NCI-H82 (cell line): ENCODE measurements around the gene CEBPZOS.
A peak's percentile ranks its signal among the peaks of the same experiment; 100 is the strongest.

Experiments used
- DNase-seq: peaks from one replicate; lab custom pipeline; 2025; lab: John Stamatoyannopoulos, UW

CEBPZOS gene

DNA sequence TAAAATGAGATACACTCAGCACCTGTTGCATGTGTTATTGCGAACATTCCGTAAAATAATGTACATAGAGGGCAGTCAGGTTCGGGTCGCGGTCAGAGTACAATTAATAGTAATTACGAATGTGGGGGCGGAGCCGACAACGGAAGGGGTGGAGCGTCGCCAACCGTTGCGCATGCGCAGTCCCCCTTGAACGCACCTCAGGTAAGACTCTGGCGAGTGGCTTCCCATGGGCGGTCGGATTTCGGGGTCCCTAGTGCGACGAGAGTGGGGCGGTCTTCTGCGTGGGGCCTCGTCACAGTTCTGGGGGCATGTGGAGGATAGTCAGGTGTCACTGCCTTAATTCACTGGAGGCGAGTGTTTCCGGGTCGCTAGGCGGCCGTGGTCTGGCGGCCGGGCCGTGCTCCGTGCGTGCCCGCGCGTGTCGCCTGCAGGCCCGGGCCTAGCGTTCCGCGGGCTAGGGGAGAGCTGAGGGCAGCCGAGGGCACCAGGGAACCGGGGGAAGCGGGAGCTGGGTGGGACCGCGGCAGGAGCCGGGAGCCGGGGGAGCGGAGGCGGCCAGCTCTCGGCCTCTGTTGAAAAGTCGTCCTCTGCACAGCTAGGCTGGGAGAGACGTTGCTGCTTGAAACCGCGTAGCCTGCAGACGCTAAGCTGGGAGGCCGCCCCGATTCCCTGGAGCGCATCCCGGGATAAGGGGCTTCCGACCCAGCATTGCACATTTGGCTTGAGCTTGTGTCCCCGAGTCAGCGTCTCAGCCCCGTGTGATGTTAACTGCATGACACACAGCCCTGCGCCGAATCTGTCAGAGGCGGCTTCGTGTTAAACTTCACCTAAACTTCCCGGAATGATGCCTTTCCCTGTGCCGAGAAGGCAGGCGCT lies at the start of gene CEBPZOS:
CEBPZOS (plus strand) TSS at position 177 of the 876 bp plus-strand sequence. CDS start 3,209 bp downstream, outside the sequence.
- peak; percentile 80 for DNase-seq

GRCh38 chr2:37148325-37148724 lies 48.0 kb upstream of the CEBPZOS start:
- DNase-seq, result no peak

- DNase-seq, result no peak
Measured at GRCh38 chr2:37149626-37150322, 46.5 kb upstream of the CEBPZOS start.

DNA sequence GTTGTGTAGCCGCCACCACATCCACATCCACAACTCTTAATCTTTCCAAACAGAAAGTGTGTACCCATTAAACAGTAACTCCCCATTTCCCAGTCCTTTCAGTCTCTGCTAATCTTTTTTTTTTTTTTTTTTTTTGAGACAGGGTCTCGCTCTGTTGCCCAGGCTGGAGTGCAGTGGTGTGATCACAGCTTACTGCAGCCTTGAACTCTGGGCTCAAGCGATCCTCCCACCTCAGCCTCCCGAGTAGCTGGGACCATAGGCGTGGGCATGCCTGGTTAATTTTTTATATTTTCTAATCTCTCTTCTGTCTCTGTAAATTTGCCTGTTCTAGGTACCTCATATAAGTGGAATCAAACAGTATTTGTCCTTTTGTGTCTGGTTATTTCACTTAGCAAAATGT lies 43.1 kb upstream of the CEBPZOS start:
- DNase-seq, result no peak

DNA sequence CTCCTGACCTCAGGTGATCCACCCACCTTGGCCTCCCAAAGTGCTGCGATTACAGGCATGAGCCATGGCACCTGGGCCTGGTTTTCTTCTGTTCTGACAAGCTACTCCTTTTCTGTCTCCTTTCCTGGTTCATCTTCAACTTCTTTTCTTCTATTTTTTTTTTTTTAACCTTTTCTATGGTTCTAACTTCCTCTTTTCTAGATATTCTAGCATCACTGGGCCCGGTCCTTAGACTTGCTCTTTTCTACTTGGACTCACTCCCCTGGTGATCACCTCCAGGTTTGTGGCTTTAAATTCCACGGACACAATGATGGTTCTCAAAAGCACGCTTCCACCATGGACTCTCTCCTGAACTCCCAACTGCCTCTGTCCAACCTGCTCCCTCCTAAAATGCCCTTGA lies 41.5 kb upstream of the CEBPZOS start:
- no peak for DNase-seq

- DNase-seq, result peak; percentile 64
Measured at GRCh38 chr2:37156071-37156856, 40.0 kb upstream of the CEBPZOS start.

GRCh38 chr2:37156857-37157714 lies 39.2 kb upstream of the CEBPZOS start, which contains the start of gene EIF2AK2:
EIF2AK2 (minus strand) TSS chr2:37156980; CDS start chr2:37147806, 9,174 bp downstream.
- peak; percentile 81 for DNase-seq

DNA sequence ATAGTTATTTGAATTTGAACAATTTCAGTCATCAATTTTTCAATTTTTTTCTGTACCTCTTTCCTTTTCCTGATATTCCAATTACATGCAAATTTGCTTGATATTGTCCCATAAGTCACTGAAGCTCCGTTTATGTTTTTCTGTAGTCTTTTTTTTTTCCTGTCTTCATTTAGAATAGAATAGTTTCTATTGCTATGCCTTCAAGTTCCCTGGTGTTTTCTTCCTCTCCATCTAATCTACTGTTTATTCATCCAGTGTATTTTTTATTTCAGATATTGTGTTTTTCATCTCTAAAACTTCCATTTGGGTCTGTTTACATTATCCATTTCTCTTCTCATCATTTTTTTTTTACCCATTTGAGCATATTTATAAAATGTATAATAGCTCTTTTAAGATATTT lies 31.5 kb upstream of the CEBPZOS start:
- DNase-seq, result no peak

DNA sequence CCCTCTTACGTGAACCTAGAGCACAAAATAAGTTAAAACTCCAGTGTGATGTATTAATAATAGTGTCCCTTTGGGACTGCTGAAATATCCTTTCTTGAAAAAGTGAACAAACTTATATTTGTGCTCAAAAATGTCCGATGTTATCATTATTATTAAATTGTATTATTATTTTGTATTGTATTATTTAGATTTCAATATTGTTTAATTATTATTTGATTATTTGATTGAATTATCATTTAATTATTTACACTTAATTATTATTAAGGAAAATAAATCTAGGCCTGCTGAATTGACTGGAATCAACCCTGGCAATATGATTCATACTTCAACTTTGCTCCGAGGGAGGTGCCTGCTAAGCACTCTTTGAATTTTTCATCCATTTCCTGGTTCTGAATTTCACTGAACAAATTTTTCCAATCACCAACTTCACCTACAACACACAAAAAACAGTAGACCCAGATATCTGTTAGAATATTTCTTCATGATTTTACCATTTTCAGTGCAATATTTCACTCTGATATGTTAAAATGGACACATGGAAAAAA lies 28.6 kb upstream of the CEBPZOS start:
- no peak for DNase-seq

DNA sequence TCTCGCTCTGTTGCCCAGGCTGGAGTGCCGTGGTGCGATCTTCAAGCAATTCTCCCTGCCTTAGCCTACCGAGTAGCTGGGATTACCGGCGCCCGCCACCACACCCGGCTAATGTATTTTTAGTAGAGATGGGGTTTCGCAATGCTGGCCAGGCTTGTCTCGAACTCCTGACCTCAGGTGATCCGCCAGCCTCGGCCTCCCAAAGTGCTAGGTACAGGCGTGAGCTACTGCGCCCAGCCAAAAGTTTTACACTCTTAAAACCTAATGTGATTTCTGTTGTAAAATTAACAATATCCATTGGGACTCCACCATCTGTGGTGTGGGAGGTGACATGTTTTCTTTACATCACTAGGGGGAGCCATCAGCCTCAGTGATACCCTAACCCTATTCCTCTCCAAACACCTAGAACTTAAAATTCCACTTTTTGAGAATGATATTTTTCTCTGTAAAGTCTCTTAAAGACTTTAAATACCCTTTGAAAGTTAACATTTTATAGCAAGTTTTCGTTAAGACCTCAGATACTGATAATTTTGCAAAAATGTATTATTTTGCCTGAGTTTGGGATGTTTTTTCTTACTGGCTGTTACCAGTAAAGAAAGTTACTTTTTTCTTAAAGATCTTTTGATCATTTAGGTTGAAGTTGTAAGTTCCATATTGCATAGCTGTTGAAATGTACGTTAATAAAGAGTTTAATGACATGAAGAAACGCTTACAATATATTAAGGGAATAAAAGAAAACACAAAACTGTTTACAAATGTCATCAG lies 27.9 kb upstream of the CEBPZOS start:
- DNase-seq, result peak; percentile 69

GRCh38 chr2:37171624-37171950 lies 24.7 kb upstream of the CEBPZOS start:
- no peak for DNase-seq

DNA sequence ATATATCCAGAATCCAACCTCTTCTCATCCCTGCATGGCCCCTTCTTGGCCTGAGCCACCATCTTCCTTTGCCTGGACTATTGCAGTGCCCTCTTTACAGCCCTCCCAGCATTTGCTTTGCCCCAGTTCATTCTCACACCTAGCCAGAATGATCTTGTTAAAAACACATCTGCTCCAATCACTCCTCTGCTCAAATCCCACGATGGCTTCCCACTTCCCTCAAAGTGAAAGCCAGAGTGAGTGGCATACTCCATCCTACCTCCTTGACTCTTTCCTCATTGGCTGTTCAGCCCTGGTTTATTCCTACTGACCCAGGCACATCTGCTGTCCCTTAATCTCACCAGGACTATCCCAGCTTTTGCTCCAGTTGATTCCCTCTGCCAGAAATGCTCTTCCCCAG lies 22.6 kb upstream of the CEBPZOS start:
- peak; percentile 65 for DNase-seq

DNA sequence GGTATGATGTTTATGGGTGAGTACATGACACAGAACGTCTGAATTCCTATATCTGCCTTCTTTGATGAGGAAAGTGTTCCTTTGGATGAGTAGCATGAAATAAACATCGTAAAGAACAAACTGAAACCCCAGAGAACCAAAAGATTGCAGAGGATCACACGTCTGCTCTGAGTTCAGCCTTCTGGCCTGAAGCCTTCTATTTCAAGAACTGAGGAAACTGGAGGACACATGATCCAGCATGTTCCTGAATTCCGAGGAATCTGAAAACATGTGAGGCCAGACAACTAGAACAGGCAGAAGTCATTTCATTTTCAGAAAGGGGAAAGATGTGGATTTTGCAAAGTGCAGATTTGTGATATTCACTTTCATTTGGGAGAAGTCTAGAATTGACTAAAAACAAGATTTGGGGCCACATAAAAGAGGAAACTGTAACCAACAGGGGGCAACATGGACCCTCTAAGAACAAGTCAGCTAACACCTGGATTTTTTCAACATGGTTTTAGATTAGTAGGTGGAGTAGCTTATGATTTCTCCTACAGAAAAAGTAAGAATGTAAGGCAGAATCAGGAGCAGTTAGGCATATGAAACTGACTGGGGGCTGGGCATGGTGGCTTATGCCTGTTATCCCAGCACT lies 16.2 kb upstream of the CEBPZOS start:
- DNase-seq, result no peak

- DNase-seq, result no peak
Measured at GRCh38 chr2:37180640-37181039, 15.7 kb upstream of the CEBPZOS start.

GRCh38 chr2:37181726-37182684 lies 14.3 kb upstream of the CEBPZOS start:
- no peak for DNase-seq

DNA sequence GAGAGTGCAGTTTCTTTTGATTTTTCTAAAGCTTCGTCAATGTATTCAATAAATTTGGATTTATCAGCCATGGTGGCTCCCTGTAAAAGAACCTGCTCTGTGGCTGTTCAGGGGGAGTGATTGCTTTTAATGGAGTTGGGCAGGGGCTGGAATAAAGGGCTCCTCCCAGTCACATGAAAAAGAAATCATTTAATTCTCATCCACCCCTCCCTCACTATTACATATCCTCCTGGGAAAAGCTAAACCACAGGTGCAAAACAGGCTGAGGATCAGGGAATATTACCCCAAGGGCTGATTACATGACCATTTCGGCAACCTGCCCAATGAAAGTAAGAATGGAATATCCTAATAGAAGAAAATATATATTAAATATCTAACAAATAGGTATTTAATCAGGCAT lies 7.7 kb upstream of the CEBPZOS start, which contains the start of gene SULT6B1:
SULT6B1 (minus strand) TSS at position 101 of the 400 bp plus-strand sequence; CDS start at position 71, 30 bp downstream.
- DNase-seq, result no peak

- DNase-seq, result no peak
Measured at GRCh38 chr2:37189452-37190153, 6.7 kb upstream of the CEBPZOS start.

DNA sequence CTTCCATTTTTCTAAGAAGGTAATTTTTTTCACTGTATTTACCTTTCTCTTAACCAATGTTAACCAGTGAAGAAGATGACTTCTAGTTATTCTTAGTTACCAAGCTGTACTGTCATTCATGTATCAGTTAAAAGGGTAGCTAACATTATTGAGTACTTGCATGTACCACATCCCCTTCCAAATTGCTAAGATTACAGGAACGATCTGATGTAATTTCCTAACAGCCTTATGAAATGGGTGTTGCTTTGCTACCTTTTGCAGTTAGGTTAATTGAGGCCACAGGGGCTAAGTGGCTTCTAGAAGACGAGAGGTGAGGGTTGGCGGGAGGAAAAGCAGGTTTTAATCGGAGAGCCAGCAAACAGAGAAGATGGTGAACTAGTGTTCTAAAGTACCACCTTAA lies 6.0 kb upstream of the CEBPZOS start:
- DNase-seq, result no peak
